IMR-90 (cell line): ENCODE measurements around the gene SLX9. TPM values are rescaled to one million over a fixed set of nuclear protein-coding genes. Genes with fewer than 3 reads are reported as not detected.

Source experiments
- ATAC-seq: fragments of 200-7000 bp; cut with Tn5 transposase; 2 replicates; pipeline ENCODE4 v1.9.1; 2020; ENCODE audit warnings: low read depth, mild to moderate bottlenecking, moderate library complexity
- BruUV-seq: library from RNA; stranded (reverse); fragments of 400-500 nt; replicated peaks from 2 replicates; lab custom pipeline; 2021; lab: Mats Ljungman, UMichigan
- CTCF ChIA-PET: fragments of 300-600 bp; formaldehyde crosslinking; extraction: SDS; loops from one replicate; lab custom pipeline; 2021; ENCODE audit warnings: antibody characterized with exemption; lab: Yijun Ruan, JAX
- POLR2A ChIA-PET: fragments of 300-600 bp; sonication (Branson Sonifier 250); formaldehyde crosslinking; loops from one replicate; lab custom pipeline; 2022; ENCODE audit warnings: antibody characterized with exemption; ENCODE audit not compliant: unreplicated experiment; lab: Charles Lee
- DNase-seq: peaks from one replicate; pipeline ENCODE4 v3.0.0; 2013
- H2AFZ ChIP-seq: replicated peaks from 2 replicates; pipeline ENCODE3; 2013; ENCODE audit warnings: low read length, mild to moderate bottlenecking; ENCODE audit not compliant: poor library complexity
- H2AK5ac ChIP-seq: 2 replicates; pipeline ENCODE4 v1.6.1; 2013; ENCODE audit warnings: low read depth, low read length, inconsistent platforms
- H2AK9ac ChIP-seq: replicated peaks from 2 replicates; pipeline ENCODE3; 2013; ENCODE audit warnings: mild to moderate bottlenecking, low read depth, low read length, moderate library complexity; ENCODE audit not compliant: poor library complexity
- H2BK120ac ChIP-seq: 2 replicates; pipeline ENCODE4 v1.6.1; 2013; ENCODE audit warnings: low read depth, low read length, inconsistent platforms
- H2BK15ac ChIP-seq: 3 replicates; pipeline ENCODE4 v1.6.1; 2013; ENCODE audit warnings: low read depth, low read length, inconsistent platforms
- H2BK20ac ChIP-seq: 2 replicates; pipeline ENCODE4 v1.6.1; 2013; ENCODE audit warnings: low read depth, mild to moderate bottlenecking, inconsistent platforms, low read length, moderate library complexity
- H2BK5ac ChIP-seq: 2 replicates; pipeline ENCODE4 v1.6.1; 2013; ENCODE audit warnings: mild to moderate bottlenecking, low read depth, low read length, inconsistent platforms; ENCODE audit not compliant: poor library complexity, severe bottlenecking
- H3K14ac ChIP-seq: replicated peaks from 2 replicates; pipeline ENCODE4 v1.6.1; 2013; ENCODE audit warnings: low read depth, low read length, inconsistent platforms
- H3K18ac ChIP-seq: 2 replicates; pipeline ENCODE4 v1.6.1; 2013; ENCODE audit warnings: low read depth, low read length, control low read depth
- H3K23ac ChIP-seq: 2 replicates; pipeline ENCODE4 v1.6.1; 2013; ENCODE audit warnings: low read depth, low read length, inconsistent platforms
- H3K27ac ChIP-seq: 2 replicates; pipeline ENCODE4 v1.5.1; 2013; ENCODE audit warnings: mild to moderate bottlenecking, control low read depth, low read length; ENCODE audit not compliant: insufficient read depth
- H3K27me3 ChIP-seq: 2 replicates; pipeline ENCODE4 v1.6.1; 2013; ENCODE audit warnings: low read length; ENCODE audit not compliant: control insufficient read depth, insufficient read depth
- H3K36me3 ChIP-seq: 2 replicates; pipeline ENCODE4 v1.6.1; 2013; ENCODE audit warnings: low read length, mixed read lengths; ENCODE audit not compliant: control insufficient read depth, insufficient read depth
- H3K4ac ChIP-seq: 2 replicates; pipeline ENCODE4 v1.6.1; 2013; ENCODE audit warnings: low read depth, low read length, inconsistent platforms
- H3K4me1 ChIP-seq: 2 replicates; pipeline ENCODE4 v1.6.1; 2013; ENCODE audit warnings: low read length, mixed read lengths; ENCODE audit not compliant: control insufficient read depth, insufficient read depth
- H3K4me2 ChIP-seq: 2 replicates; pipeline ENCODE4 v1.6.1; 2013; ENCODE audit warnings: low read depth, mild to moderate bottlenecking, control low read depth, low read length, moderate library complexity
- H3K4me3 ChIP-seq: 2 replicates; pipeline ENCODE4 v1.5.1; 2013; ENCODE audit warnings: low read depth, mild to moderate bottlenecking, control low read depth, low read length, moderate library complexity; ENCODE audit not compliant: insufficient read depth
- H3K56ac ChIP-seq: 2 replicates; pipeline ENCODE4 v1.6.1; 2013; ENCODE audit warnings: low read length, inconsistent platforms; ENCODE audit not compliant: insufficient read depth; ENCODE audit errors: extremely low read depth
- H3K79me1 ChIP-seq, 2 experiments: 2 replicates each; pipeline ENCODE4 v1.6.1; 2013; ENCODE audit warnings: low read length in 2 of 2, inconsistent platforms in 1 of 2, low read depth in 1 of 2
- H3K9ac ChIP-seq: 2 replicates; pipeline ENCODE4 v1.6.1; 2013; ENCODE audit warnings: low read depth, low read length, control low read depth
- H3K9me1 ChIP-seq: 2 replicates; pipeline ENCODE4 v1.6.1; 2013; ENCODE audit warnings: low read length, inconsistent platforms; ENCODE audit not compliant: insufficient read depth
- H3K9me3 ChIP-seq: 2 replicates; pipeline ENCODE4 v1.6.1; 2013; ENCODE audit warnings: low read length; ENCODE audit not compliant: control insufficient read depth, insufficient read depth
- H4K20me1 ChIP-seq: 2 replicates; pipeline ENCODE4 v1.6.1; 2013; ENCODE audit warnings: low read length, inconsistent platforms; ENCODE audit not compliant: insufficient read depth
- H4K5ac ChIP-seq: 2 replicates; pipeline ENCODE4 v1.6.1; 2013; ENCODE audit warnings: mild to moderate bottlenecking, low read depth, low read length, control low read depth
- H4K8ac ChIP-seq, 2 experiments: 2 replicates each; pipeline ENCODE4 v1.6.1; 2013; ENCODE audit warnings: low read depth in 2 of 2, low read length in 2 of 2, control low read depth in 1 of 2, inconsistent platforms in 1 of 2
- H4K91ac ChIP-seq: 2 replicates; pipeline ENCODE4 v1.6.1; 2013; ENCODE audit warnings: low read depth, low read length, inconsistent platforms; ENCODE audit not compliant: insufficient read depth
- BHLHE40 ChIP-seq: fragments of 150-350 bp; IDR thresholded peaks from 2 replicates; pipeline ENCODE4 v1.6.1; 2016; ENCODE audit warnings: mild to moderate bottlenecking, low read depth, low read length
- CEBPB ChIP-seq: IDR thresholded peaks from 2 replicates; pipeline ENCODE4 v1.6.1; 2012; ENCODE audit warnings: low read depth, low read length, improper control_type of control experiment
- CHD1 ChIP-seq: IDR thresholded peaks from 2 replicates; pipeline ENCODE4 v1.6.1; 2012; ENCODE audit warnings: low read depth, low read length, improper control_type of control experiment
- MAFK ChIP-seq: IDR thresholded peaks from 2 replicates; pipeline ENCODE4 v1.6.1; 2012; ENCODE audit warnings: low read depth, low read length, improper control_type of control experiment
- MAZ ChIP-seq: IDR thresholded peaks from 2 replicates; pipeline ENCODE4 v1.6.1; 2012; ENCODE audit warnings: low read depth, mild to moderate bottlenecking, low read length, improper control_type of control experiment, moderate library complexity, borderline replicate concordance
- MXI1 ChIP-seq: IDR thresholded peaks from 2 replicates; pipeline ENCODE4 v1.6.1; 2012; ENCODE audit warnings: low read depth, mild to moderate bottlenecking, low read length, moderate library complexity, borderline replicate concordance
- NFE2L2 ChIP-seq: fragments of 150-350 bp; IDR thresholded peaks from 2 replicates; pipeline ENCODE4 v1.6.1; 2016; ENCODE audit warnings: low read depth, mild to moderate bottlenecking, low read length
- POLR2A ChIP-seq: IDR thresholded peaks from 2 replicates; pipeline ENCODE4 v1.6.1; 2012; ENCODE audit warnings: mild to moderate bottlenecking, low read depth, low read length
- RAD21 ChIP-seq: IDR thresholded peaks from 2 replicates; pipeline ENCODE4 v1.6.1; 2012; ENCODE audit warnings: low read length, improper control_type of control experiment
- SMC3 ChIP-seq: fragments of 150-350 bp; IDR thresholded peaks from 2 replicates; pipeline ENCODE4 v1.6.1; 2016; ENCODE audit warnings: low read depth, mild to moderate bottlenecking, antibody characterized with exemption, low read length, moderate library complexity
- WGBS, 2 experiments: methylation state at CpG; one replicate each; pipeline versions ENCODE4 v1.1.5 to v1.1.7; 2013; ENCODE audit warnings: missing lambda C conversion rate in 2 of 2; ENCODE audit not compliant: insufficient read length in 1 of 2; ENCODE audit errors: extremely low coverage in 2 of 2; 5-methylcytosine and 5-hydroxymethylcytosine counted together
- dilution Hi-C: fragments of 300-500 bp; cut with HindIII; formaldehyde crosslinking; loops from one replicate; pipeline ENCODE4 v1.14.3; 2018; ENCODE audit warnings: low sequenced_read_pairs; ENCODE audit not compliant: unreplicated experiment
- in situ Hi-C: fragments of 300-500 bp; cut with MboI; formaldehyde crosslinking; loops from 3 replicates; pipeline ENCODE4 v1.14.3; 2019; ENCODE audit warnings: low sequenced_read_pairs, inconsistent platforms, mixed read lengths
- intact Hi-C: fragments of 100-400 bp; cut with micrococcal nuclease; formaldehyde crosslinking; loops from 2 replicates; pipeline ENCODE4 v1.10.0; 2022
- polyA plus RNA-seq, 3 experiments: library from polyadenylated mRNA; depleted of rRNA; stranded (reverse); fragments of >200 nt; gene quantifications; 2 replicates each; pipeline ENCODE4 v1.2.3, GENCODE V29; 2012; ENCODE audit warnings: low replicate concordance in 1 of 3
- total RNA-seq: library from RNA; depleted of rRNA; stranded (reverse); fragments of >200 nt; gene quantifications from 2 replicates; pipeline ENCODE4 v1.2.3, GENCODE V29; 2012
- TF ChIP-seq, protein P1 (sequence below): fragments of 150-350 bp; IDR thresholded peaks from 2 replicates; pipeline ENCODE4 v1.6.1; 2017; ENCODE audit warnings: mild to moderate bottlenecking, antibody characterized with exemption, low read length, low read depth
- TF ChIP-seq, protein P2 (sequence below): conservative IDR thresholded peaks from 2 replicates; pipeline ENCODE4 v1.5.1; 2012; ENCODE audit warnings: mild to moderate bottlenecking, low read depth, low read length, improper control_type of control experiment

The SLX9 gene
- total and polyA plus RNA-seq, 2 of the 4 experiments (the other 2 are of a cell fraction) = 10.4 to 21.7 TPM

DNA sequence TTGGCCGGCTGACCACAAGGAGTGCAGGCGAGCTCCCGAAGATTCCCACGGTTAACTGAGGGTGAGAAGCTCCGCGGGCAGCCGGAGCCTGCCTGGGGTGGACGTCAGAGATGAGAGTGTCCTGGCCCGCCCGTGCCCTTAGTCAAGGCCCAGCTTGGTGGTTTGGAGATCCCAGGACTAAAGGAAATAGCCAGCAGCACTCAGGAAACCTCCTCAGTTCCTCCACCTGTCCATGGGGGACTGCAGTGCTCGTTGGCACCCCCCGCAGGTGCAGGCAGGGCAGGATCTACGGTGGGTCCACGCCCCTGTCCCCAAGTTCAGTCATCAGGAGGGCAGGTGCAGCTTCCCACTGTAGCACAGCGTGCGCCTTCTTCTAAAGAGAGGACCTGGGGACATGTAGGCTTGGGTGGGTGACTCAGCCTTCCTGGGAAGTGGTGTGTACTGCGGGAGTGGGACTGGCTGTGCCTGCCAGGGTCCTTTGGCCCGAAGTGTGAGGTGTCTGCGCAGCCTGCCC lies 32.5 kb downstream of the SLX9 start (continued):
- no peak for TF ChIP-seq SMC3
- TF ChIP-seq, protein P1, sequence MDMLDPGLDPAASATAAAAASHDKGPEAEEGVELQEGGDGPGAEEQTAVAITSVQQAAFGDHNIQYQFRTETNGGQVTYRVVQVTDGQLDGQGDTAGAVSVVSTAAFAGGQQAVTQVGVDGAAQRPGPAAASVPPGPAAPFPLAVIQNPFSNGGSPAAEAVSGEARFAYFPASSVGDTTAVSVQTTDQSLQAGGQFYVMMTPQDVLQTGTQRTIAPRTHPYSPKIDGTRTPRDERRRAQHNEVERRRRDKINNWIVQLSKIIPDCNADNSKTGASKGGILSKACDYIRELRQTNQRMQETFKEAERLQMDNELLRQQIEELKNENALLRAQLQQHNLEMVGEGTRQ = no peak
- no peak for TF ChIP-seq POLR2A
- TF ChIP-seq CHD1 = no peak

DNA sequence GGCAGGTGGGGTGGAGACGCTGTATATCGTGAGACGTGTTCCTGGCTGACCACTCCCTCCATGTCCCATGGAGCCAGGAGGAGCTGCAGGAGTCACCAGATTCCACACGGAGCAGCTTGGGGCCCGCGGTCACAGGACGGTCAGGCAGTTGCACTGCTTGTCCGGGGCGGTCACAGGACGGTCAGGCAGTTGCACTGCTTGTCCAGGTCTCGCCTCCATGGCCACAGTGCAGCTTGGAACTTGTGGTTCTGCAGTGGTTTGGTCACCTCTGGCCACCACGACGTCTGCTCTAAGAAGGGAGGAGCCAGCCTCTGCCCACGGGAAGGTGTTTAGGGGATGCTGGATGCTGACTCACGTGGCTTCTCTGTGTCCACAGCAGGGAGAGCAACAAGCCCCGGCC lies 33.0 kb downstream of the SLX9 start:
- Histone ChIP-seq H3K4me3 (no peak overlapping the region), H2AK9ac (peak overlapping the region; percentile 15), H3K9me3 (no peaks in the 10 kb centered on the region), H3K9me1 (peaks cover 23% of the 10 kb centered on the region), H3K36me3 (peaks cover 35% of the 10 kb centered on the region), H4K91ac (peak overlapping the region; percentile 52; the same call in 1 of the 2 replicates), H3K14ac (no peak overlapping the region), H4K20me1 (peaks cover 3% of the 10 kb centered on the region; the same call in 1 of the 2 replicates), H3K9ac (no peak overlapping the region), H3K4ac (peak overlapping the region; percentile 26; the same call in 1 of the 2 replicates), H2AK5ac (peak overlapping the region; percentile 85), H3K18ac (no peak overlapping the region), H2BK15ac (no peak overlapping the region; the same call in 2 of the 3 replicates), H3K23ac (no peak overlapping the region), H3K4me1 (peaks cover 25% of the 10 kb centered on the region), H4K8ac (no peak overlapping the region; a peak in 1 of 4 replicates), H2BK20ac (no peak overlapping the region), H2BK5ac (peak overlapping the region; percentile 38), H2AFZ (peak overlapping the region; percentile 58), H4K5ac (no peak overlapping the region), H3K27ac (no peak overlapping the region; the same call in 1 of the 2 replicates), H3K27me3 (no peaks in the 10 kb centered on the region), H3K56ac (no peak overlapping the region), H2BK120ac (no peak overlapping the region), H3K4me2 (no peak overlapping the region), H3K79me1 (peaks cover 3 to 29% of the 10 kb centered on the region in 2 experiments; a peak in 3 of 4 replicates)
- dilution Hi-C loops = no loop called here
- POLR2A ChIA-PET = no interaction called here
- BruUV-seq = no TSS peak
- in situ Hi-C loops = no loop called here
- 92% methylated on average over 11 of the region's 16 CpGs; no CpG with 5 or more reads in 1 of the 2 experiments for WGBS, 2 experiments
- intact Hi-C loops = no loop called here
- ATAC-seq (no peak; the same call in 1 of the 2 replicates), DNase-seq (peak; percentile 64)
- CTCF ChIA-PET = interaction anchor here (1.3 kb wide), 1 partner anchor 165 kb away, joined by 4 read pairs; no protein-coding TSS in a partner anchor
- TF ChIP-seq SMC3 (no peak), MXI1 (no peak), POLR2A (no peak), MAFK (no peak), CEBPB (no peak), NFE2L2 (no peak), RAD21 (no peak), BHLHE40 (no peak), MAZ (no peak), CHD1 (no peak)
- TF ChIP-seq, protein P2, sequence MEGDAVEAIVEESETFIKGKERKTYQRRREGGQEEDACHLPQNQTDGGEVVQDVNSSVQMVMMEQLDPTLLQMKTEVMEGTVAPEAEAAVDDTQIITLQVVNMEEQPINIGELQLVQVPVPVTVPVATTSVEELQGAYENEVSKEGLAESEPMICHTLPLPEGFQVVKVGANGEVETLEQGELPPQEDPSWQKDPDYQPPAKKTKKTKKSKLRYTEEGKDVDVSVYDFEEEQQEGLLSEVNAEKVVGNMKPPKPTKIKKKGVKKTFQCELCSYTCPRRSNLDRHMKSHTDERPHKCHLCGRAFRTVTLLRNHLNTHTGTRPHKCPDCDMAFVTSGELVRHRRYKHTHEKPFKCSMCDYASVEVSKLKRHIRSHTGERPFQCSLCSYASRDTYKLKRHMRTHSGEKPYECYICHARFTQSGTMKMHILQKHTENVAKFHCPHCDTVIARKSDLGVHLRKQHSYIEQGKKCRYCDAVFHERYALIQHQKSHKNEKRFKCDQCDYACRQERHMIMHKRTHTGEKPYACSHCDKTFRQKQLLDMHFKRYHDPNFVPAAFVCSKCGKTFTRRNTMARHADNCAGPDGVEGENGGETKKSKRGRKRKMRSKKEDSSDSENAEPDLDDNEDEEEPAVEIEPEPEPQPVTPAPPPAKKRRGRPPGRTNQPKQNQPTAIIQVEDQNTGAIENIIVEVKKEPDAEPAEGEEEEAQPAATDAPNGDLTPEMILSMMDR = no peak
- TF ChIP-seq, protein P1 = no peak
